Gastrocnemius medialis (tissue), 4 donors: ENCODE measurements around the gene SIK3.

Experiments used
- CTCF ChIP-seq, 5 experiments: fragments of 450-650 bp in 3 of 5; fragments of 200-600 bp in 2 of 5; sonication (generic) in 2 of 5; IDR thresholded peaks in 4 of 5; conservative IDR thresholded peaks in 1 of 5; 1 replicate in 4 of 5; 2 replicates in 1 of 5; pipeline ENCODE4 v1.5.1; 2016 to 2019; ENCODE audit warnings: antibody characterized with exemption in 5 of 5, mild to moderate bottlenecking in 3 of 5, moderate library complexity in 3 of 5
- POLR2A ChIP-seq, 2 donors: fragments of 450-650 bp; IDR thresholded peaks; one replicate each; pipeline ENCODE4 v1.6.1; 2017; ENCODE audit warnings: antibody characterized with exemption in 2 of 2, mild to moderate bottlenecking in 2 of 2, moderate library complexity in 2 of 2

- no peak for TF ChIP-seq POLR2A (IDR thresholded peaks at IDR 0.05)
- no peak for TF ChIP-seq CTCF (IDR thresholded peaks at IDR 0.05 in 4 of 5, conservative IDR thresholded peaks at IDR 0.05 in 1 of 5)
These were observed 15.0 kb downstream of the SIK3 start for GRCh38 chr11:117083011-117083935.
